Transverse colon (tissue), 4 donors: Measurements from ENCODE around the gene LIX1.

Experiments used
- EP300 ChIP-seq: sonication (generic); formaldehyde crosslinking; IDR thresholded peaks from one replicate; pipeline ENCODE4 v1.6.1; 2017; ENCODE audit warnings: antibody characterized with exemption, low read depth
- POLR2AphosphoS5 ChIP-seq, 3 donors: sonication (generic); formaldehyde crosslinking; IDR thresholded peaks; one replicate each; pipeline ENCODE4 v1.6.1; 2016; ENCODE audit warnings: antibody characterized with exemption in 3 of 3
- TF ChIP-seq, protein P1 (sequence below), 5 experiments: fragments of 200-600 bp in 3 of 5; fragments of 450-650 bp in 2 of 5; sonication (generic) in 3 of 5; IDR thresholded peaks; 1 replicate in 2 of 5; 2 replicates in 3 of 5; pipeline ENCODE4 v1.5.1; 2016 to 2017; ENCODE audit warnings: antibody characterized with exemption in 5 of 5, inconsistent platforms in 3 of 5, mild to moderate bottlenecking in 2 of 5, moderate library complexity in 1 of 5

DNA sequence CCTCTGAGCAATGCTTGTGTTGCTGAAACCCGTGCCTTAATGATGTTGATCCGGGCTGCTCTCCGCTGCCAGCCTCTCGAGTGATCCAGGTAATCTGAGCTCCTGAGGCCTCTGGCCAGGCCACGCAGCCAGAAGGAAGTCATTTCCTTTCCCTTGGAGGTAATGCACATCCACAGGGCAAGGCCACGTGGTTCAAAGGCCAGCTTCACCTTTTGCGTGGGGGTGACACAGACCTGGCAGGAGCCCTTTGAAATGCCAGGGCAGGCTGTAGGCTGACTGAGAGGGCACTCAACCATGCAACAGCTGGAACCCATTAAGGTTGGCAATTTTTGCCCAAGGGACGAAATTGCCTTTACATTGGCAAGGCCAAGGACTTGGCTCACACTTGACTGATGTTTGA is 80.4 kb downstream of the LIX1 start:
- TF ChIP-seq, protein P1, sequence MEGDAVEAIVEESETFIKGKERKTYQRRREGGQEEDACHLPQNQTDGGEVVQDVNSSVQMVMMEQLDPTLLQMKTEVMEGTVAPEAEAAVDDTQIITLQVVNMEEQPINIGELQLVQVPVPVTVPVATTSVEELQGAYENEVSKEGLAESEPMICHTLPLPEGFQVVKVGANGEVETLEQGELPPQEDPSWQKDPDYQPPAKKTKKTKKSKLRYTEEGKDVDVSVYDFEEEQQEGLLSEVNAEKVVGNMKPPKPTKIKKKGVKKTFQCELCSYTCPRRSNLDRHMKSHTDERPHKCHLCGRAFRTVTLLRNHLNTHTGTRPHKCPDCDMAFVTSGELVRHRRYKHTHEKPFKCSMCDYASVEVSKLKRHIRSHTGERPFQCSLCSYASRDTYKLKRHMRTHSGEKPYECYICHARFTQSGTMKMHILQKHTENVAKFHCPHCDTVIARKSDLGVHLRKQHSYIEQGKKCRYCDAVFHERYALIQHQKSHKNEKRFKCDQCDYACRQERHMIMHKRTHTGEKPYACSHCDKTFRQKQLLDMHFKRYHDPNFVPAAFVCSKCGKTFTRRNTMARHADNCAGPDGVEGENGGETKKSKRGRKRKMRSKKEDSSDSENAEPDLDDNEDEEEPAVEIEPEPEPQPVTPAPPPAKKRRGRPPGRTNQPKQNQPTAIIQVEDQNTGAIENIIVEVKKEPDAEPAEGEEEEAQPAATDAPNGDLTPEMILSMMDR (IDR thresholded peaks at IDR 0.05), result no peak
- no peak for TF ChIP-seq EP300
- no peak for TF ChIP-seq POLR2AphosphoS5 (IDR thresholded peaks at IDR 0.05)
